Measurements from ENCODE around the gene HPDL. TPM values are rescaled to one million over a fixed set of nuclear protein-coding genes. Genes with fewer than 3 reads are reported as not detected.

HPDL gene
- total and polyA plus RNA-seq, 4 donors: 0.55 to 2.3 (median 0.71) TPM

DNA sequence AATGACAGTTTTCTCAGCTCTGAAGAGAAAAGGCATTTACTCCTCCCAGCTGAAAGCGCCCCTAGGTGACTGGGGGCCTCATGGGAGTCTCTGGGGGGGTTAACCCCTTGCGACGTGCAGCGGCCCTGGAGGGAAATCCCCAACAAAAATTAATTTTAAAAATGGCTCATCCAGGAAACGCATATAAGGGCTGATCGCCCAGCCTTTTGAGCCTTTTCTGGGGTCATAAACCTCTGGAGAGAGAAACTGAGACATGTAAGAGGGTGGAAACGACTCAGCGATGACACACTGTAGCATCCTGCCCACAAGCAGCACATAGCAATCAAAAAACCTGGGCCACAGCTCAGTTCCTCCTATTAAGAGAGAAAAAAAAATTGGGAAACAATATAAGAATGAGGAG is 20.4 kb upstream of the HPDL start:
- no peak overlapping the region for H3K27ac ChIP-seq (ENCODE audit: low read depth in 1 of 2, low read length in 1 of 2)
- H3K9me3 ChIP-seq (ENCODE audit: control insufficient read depth in 4 of 4, insufficient read depth in 3 of 4, low read length in 3 of 4): no peaks in the 10 kb centered on the region
- H3K9ac ChIP-seq (ENCODE audit: insufficient read depth in 1 of 2, low read length in 2 of 2): no peak overlapping the region
- TF ChIP-seq, protein P1, sequence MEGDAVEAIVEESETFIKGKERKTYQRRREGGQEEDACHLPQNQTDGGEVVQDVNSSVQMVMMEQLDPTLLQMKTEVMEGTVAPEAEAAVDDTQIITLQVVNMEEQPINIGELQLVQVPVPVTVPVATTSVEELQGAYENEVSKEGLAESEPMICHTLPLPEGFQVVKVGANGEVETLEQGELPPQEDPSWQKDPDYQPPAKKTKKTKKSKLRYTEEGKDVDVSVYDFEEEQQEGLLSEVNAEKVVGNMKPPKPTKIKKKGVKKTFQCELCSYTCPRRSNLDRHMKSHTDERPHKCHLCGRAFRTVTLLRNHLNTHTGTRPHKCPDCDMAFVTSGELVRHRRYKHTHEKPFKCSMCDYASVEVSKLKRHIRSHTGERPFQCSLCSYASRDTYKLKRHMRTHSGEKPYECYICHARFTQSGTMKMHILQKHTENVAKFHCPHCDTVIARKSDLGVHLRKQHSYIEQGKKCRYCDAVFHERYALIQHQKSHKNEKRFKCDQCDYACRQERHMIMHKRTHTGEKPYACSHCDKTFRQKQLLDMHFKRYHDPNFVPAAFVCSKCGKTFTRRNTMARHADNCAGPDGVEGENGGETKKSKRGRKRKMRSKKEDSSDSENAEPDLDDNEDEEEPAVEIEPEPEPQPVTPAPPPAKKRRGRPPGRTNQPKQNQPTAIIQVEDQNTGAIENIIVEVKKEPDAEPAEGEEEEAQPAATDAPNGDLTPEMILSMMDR (IDR thresholded peaks at IDR 0.05; ENCODE audit: control extremely low read depth, extremely low read depth): no peak
- H3K27me3 ChIP-seq (ENCODE audit: control insufficient read depth in 3 of 3, insufficient read depth in 3 of 3, low read length in 2 of 3): no peaks in the 10 kb centered on the region
- ATAC-seq (ENCODE audit: insufficient read depth, low FRiP score): no peak
- no peak for DNase-seq
- no peak overlapping the region for H3K4me3 ChIP-seq
- H3K4me1 ChIP-seq (ENCODE audit: control insufficient read depth in 5 of 5, insufficient read depth in 5 of 5, low read length in 5 of 5): peaks cover 0 to 8% (median 5%) of the 10 kb centered on the region in 5 donors
- WGBS, 2 donors: 65 to 77% methylated on average over 8 of the region's 8 CpGs
- no peaks in the 10 kb centered on the region for H3K36me3 ChIP-seq (ENCODE audit: control insufficient read depth in 4 of 4, insufficient read depth in 4 of 4, low read length in 4 of 4)

DNA sequence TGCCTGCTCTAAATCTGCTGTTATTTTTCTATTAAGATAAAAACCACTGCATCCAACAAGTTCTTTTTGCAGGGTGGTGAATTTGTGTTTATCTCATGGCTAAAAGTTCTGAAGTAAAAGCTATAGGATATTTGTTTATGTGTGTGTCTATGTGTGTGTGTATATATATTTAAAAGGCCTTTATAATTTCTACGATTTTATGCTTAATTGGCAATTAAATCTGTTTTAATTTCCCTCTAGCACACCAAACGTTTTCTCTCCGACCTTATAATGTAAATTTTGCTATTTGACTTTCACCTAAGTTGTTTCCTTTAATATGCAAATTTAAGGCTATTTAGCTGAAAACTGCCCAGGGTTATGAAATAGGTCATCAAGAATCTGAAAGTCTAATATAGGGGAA is 19.8 kb upstream of the HPDL start:
- no peak for DNase-seq
- no peaks in the 10 kb centered on the region for H3K27me3 ChIP-seq (ENCODE audit: control insufficient read depth in 3 of 3, insufficient read depth in 3 of 3, low read length in 2 of 3)
- H3K27ac ChIP-seq (ENCODE audit: low read depth in 1 of 2, low read length in 1 of 2): no peak overlapping the region
- TF ChIP-seq, protein P1 (IDR thresholded peaks at IDR 0.05; ENCODE audit: control extremely low read depth, extremely low read depth): no peak
- no peaks in the 10 kb centered on the region for H3K9me3 ChIP-seq (ENCODE audit: control insufficient read depth in 4 of 4, insufficient read depth in 3 of 4, low read length in 3 of 4)
- H3K4me3 ChIP-seq: no peak overlapping the region
- H3K36me3 ChIP-seq (ENCODE audit: control insufficient read depth in 4 of 4, insufficient read depth in 4 of 4, low read length in 4 of 4): no peaks in the 10 kb centered on the region
- 86 to 88% methylated on average over 3 of the region's 3 CpGs for WGBS, 2 donors
- H3K4me1 ChIP-seq (ENCODE audit: control insufficient read depth in 5 of 5, insufficient read depth in 5 of 5, low read length in 5 of 5): peaks cover 0 to 8% (median 5%) of the 10 kb centered on the region in 5 donors
- H3K9ac ChIP-seq (ENCODE audit: insufficient read depth in 1 of 2, low read length in 2 of 2): no peak overlapping the region
- ATAC-seq (ENCODE audit: insufficient read depth, low FRiP score): no peak

DNA sequence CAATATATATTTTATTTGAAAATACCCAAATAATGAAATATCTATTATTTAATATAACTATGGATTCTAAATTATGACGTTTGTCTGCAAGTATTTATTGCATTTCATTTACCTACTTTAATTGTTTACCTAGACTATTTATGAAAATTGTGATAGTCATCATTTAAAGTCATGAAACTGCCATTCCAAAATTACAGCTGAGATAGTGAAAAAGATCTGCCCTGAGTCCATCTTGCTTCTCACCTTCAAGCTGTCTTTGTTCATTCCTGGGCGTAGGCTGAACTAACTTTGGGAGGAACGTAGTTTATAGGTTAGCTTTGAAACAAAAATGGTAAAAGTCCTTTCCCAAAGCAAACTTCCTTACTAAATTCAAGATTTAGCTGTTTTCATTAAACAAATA is 12.4 kb upstream of the HPDL start:
- H3K4me3 ChIP-seq: no peak overlapping the region
- WGBS, 2 donors: 87 to 94% methylated on average over 3 of the region's 3 CpGs
- no peaks in the 10 kb centered on the region for H3K27me3 ChIP-seq (ENCODE audit: control insufficient read depth in 3 of 3, insufficient read depth in 3 of 3, low read length in 2 of 3)
- no peak overlapping the region for H3K9ac ChIP-seq (ENCODE audit: insufficient read depth in 1 of 2, low read length in 2 of 2)
- no peak overlapping the region for H3K27ac ChIP-seq (ENCODE audit: low read depth in 1 of 2, low read length in 1 of 2)
- peaks cover 0 to 2% (median 0%) of the 10 kb centered on the region in 4 donors for H3K9me3 ChIP-seq (ENCODE audit: control insufficient read depth in 4 of 4, insufficient read depth in 3 of 4, low read length in 3 of 4)
- TF ChIP-seq, protein P1 (IDR thresholded peaks at IDR 0.05; ENCODE audit: control extremely low read depth, extremely low read depth): no peak
- ATAC-seq (ENCODE audit: insufficient read depth, low FRiP score) (no peak), DNase-seq (no peak)
- no peaks in the 10 kb centered on the region for H3K36me3 ChIP-seq (ENCODE audit: control insufficient read depth in 4 of 4, insufficient read depth in 4 of 4, low read length in 4 of 4)
- H3K4me1 ChIP-seq (ENCODE audit: control insufficient read depth in 5 of 5, insufficient read depth in 5 of 5, low read length in 5 of 5): peaks cover 0 to 2% (median 0%) of the 10 kb centered on the region in 5 donors

DNA sequence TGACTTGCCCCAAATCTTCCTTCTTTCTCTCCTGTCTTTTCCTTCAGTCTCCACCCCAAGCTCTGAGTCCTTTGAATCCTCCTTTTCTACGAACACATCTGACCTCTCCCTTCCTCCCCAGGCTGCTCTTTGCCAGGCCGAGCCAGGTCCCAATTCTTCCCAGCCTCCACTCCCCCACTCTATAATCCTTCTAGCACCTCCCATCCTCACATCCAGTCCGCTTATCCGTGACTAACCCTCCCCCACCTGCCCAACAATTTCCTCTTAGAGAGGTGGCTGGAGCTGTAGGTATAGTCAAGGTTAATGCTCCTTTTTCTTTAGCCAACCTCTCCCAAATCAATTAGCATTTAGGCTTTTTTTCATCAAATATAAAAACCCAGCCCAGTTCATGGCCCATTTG is 9.5 kb upstream of the HPDL start:
- WGBS, 2 donors: 70 to 88% methylated on average over 4 of the region's 4 CpGs
- TF ChIP-seq, protein P1 (IDR thresholded peaks at IDR 0.05; ENCODE audit: control extremely low read depth, extremely low read depth): no peak
- Histone ChIP-seq H3K4me3 (no peak overlapping the region), H3K36me3 (ENCODE audit: control insufficient read depth in 4 of 4, insufficient read depth in 4 of 4, low read length in 4 of 4) (no peaks in the 10 kb centered on the region), H3K9me3 (ENCODE audit: control insufficient read depth in 4 of 4, insufficient read depth in 3 of 4, low read length in 3 of 4) (peaks cover 0 to 2% (median 0%) of the 10 kb centered on the region in 4 donors), H3K9ac (ENCODE audit: insufficient read depth in 1 of 2, low read length in 2 of 2) (no peak overlapping the region), H3K4me1 (ENCODE audit: control insufficient read depth in 5 of 5, insufficient read depth in 5 of 5, low read length in 5 of 5) (peaks cover 0 to 2% (median 0%) of the 10 kb centered on the region in 5 donors), H3K27ac (ENCODE audit: low read depth in 1 of 2, low read length in 1 of 2) (no peak overlapping the region), H3K27me3 (ENCODE audit: control insufficient read depth in 3 of 3, insufficient read depth in 3 of 3, low read length in 2 of 3) (no peaks in the 10 kb centered on the region)
- ATAC-seq (ENCODE audit: insufficient read depth, low FRiP score): no peak
- DNase-seq: no peak

Data from lung (tissue), 12 donors.